HepG2 (cell line): ENCODE results near the gene ACSS1. TPM values are rescaled to one million over a fixed set of nuclear protein-coding genes. Genes with fewer than 3 reads are reported as not detected.

ENCODE experiments used
- ATAC-seq: fragments of 200-7000 bp; cut with Tn5 transposase; 3 replicates; pipeline ENCODE4 v1.9.1; 2020; ENCODE audit warnings: mild to moderate bottlenecking, moderate library complexity
- BruUV-seq: library from RNA; stranded (reverse); fragments of 400-500 nt; replicated peaks from 2 replicates; lab custom pipeline; 2021; lab: Mats Ljungman, UMichigan
- CTCF ChIA-PET: fragments of 300-600 bp; formaldehyde crosslinking; extraction: SDS; loops from one replicate; lab custom pipeline; 2021; ENCODE audit warnings: low total read pairs, inconsistent platforms, low intra/inter-chr PET ratio; lab: Yijun Ruan, JAX
- POLR2A ChIA-PET: fragments of 350-600 bp; sonication (Branson Sonifier 250); formaldehyde crosslinking; loops from one replicate; lab custom pipeline; 2020; ENCODE audit warnings: antibody characterized with exemption, inconsistent platforms; lab: Yijun Ruan, JAX
- DNase-seq: peaks from one replicate; pipeline ENCODE4 v3.0.0-alpha.2; 2015; ENCODE audit warnings: low spot score
- FAIRE-seq: peaks from 3 replicates; lab custom pipeline; 2011; peaks lifted over from hg19 to GRCh38; lab: Jason Lieb, UNC
- H2AFZ ChIP-seq: one replicate; pipeline ENCODE4 v1.6.1; 2011; ENCODE audit warnings: low read length, inconsistent platforms
- H3K27ac ChIP-seq: fragments of 300-600 bp; 3 replicates; pipeline ENCODE4 v1.8.0; 2011; ENCODE audit warnings: mixed run types, mild to moderate bottlenecking, mixed read lengths, low read length, inconsistent platforms; ENCODE audit not compliant: insufficient read depth; ENCODE audit errors: extremely low read length
- H3K27me3 ChIP-seq, 2 experiments: fragments of 200-600 bp in 1 of 2; 2 replicates in 1 of 2; 3 replicates in 1 of 2; pipeline versions ENCODE4 v1.6.0 to v1.8.0; 2011; ENCODE audit warnings: low read length in 2 of 2, mild to moderate bottlenecking in 2 of 2, moderate library complexity in 2 of 2, inconsistent platforms in 1 of 2; ENCODE audit not compliant: insufficient read depth in 2 of 2, control insufficient read depth in 1 of 2
- H3K36me3 ChIP-seq, 2 experiments: fragments of 200-600 bp in 1 of 2; replicated peaks in 1 of 2; 2 replicates in 1 of 2; 3 replicates in 1 of 2; pipeline versions ENCODE4 v1.5.1 to v1.8.0; 2011; ENCODE audit warnings: low read length in 2 of 2, inconsistent platforms in 1 of 2; ENCODE audit not compliant: insufficient read depth in 2 of 2, control insufficient read depth in 1 of 2
- H3K4me1 ChIP-seq: 2 replicates; pipeline ENCODE4 v1.5.1; 2012; ENCODE audit warnings: low read length, inconsistent platforms; ENCODE audit not compliant: insufficient read depth
- H3K4me2 ChIP-seq: 2 replicates; pipeline ENCODE4 v1.6.0; 2011; ENCODE audit warnings: low read depth, low read length, inconsistent platforms
- H3K4me3 ChIP-seq, 3 experiments: fragments of 200-600 bp in 1 of 3; sonication (generic), shearing (Covaris generic) in 1 of 3; replicated peaks in 1 of 3; 2 replicates each; pipeline ENCODE4 v1.5.1; 2011 to 2016; ENCODE audit warnings: low read length in 3 of 3, inconsistent platforms in 2 of 3, low read depth in 2 of 3, mild to moderate bottlenecking in 2 of 3, control low read depth in 1 of 3, mixed read lengths in 1 of 3; ENCODE audit not compliant: insufficient read depth in 1 of 3
- H3K79me2 ChIP-seq: one replicate; pipeline ENCODE4 v1.6.1; 2011; ENCODE audit warnings: low read length, inconsistent platforms; ENCODE audit not compliant: insufficient read depth
- H3K9ac ChIP-seq: 2 replicates; pipeline ENCODE4 v1.6.0; 2011; ENCODE audit warnings: mild to moderate bottlenecking, low read depth, low read length, inconsistent platforms; ENCODE audit not compliant: insufficient read depth
- H3K9me3 ChIP-seq: 2 replicates; pipeline ENCODE4 v1.5.1; 2012; ENCODE audit warnings: mild to moderate bottlenecking, low read length
- H4K20me1 ChIP-seq: 2 replicates; pipeline ENCODE4 v1.6.0; 2011; ENCODE audit warnings: inconsistent platforms, mild to moderate bottlenecking, low read length, moderate library complexity; ENCODE audit not compliant: insufficient read depth
- HDAC1 ChIP-seq: sonication (generic); formaldehyde crosslinking; IDR thresholded peaks from 2 replicates; pipeline ENCODE4 v1.5.1; 2020; ENCODE audit warnings: mild to moderate bottlenecking, missing genetic modification reagents
- JUND ChIP-seq: sonication (generic); formaldehyde crosslinking; IDR thresholded peaks from 2 replicates; pipeline ENCODE4 v1.8.0; 2022; ENCODE audit warnings: mild to moderate bottlenecking, missing genetic modification reagents
- MAFF ChIP-seq: IDR thresholded peaks from 2 replicates; pipeline ENCODE4 v1.6.1; 2011; ENCODE audit warnings: low read depth, low read length, improper control_type of control experiment
- MBNL3 ChIP-seq: fragments of 250-450 bp; sonication (Bioruptor Pico); conservative IDR thresholded peaks from 2 replicates; pipeline ENCODE4 v1.8.0; 2022; ENCODE audit warnings: mild to moderate bottlenecking, inconsistent platforms
- ZKSCAN5 ChIP-seq: sonication (generic); formaldehyde crosslinking; IDR thresholded peaks from 2 replicates; pipeline ENCODE4 v1.5.1; 2020; ENCODE audit warnings: mild to moderate bottlenecking, missing genetic modification reagents
- ZNF749 ChIP-seq: sonication (generic); formaldehyde crosslinking; IDR thresholded peaks from 2 replicates; pipeline ENCODE4 v1.8.0; 2022; ENCODE audit warnings: mild to moderate bottlenecking, missing genetic modification reagents, moderate library complexity, borderline replicate concordance
- ZNF790 ChIP-seq: sonication (generic); formaldehyde crosslinking; IDR thresholded peaks from 2 replicates; pipeline ENCODE4 v1.8.0; 2022; ENCODE audit warnings: missing genetic modification reagents, mild to moderate bottlenecking, borderline replicate concordance
- WGBS: methylation state at CpG from one replicate; pipeline ENCODE4 v1.1.6; 2017; ENCODE audit warnings: low lambda C conversion rate; 5-methylcytosine and 5-hydroxymethylcytosine counted together
- in situ Hi-C: cut with HindIII; loops from 2 replicates; pipeline ENCODE4 v1.10.0; 2017; ENCODE audit warnings: low pct_unique_long_range_greater_than_20kb; ENCODE audit not compliant: extremely low pct_ligation_motif_present
- intact Hi-C: fragments of 100-400 bp; cut with micrococcal nuclease; formaldehyde crosslinking; loops from one replicate; pipeline ENCODE4 v1.10.0; 2022; ENCODE audit not compliant: unreplicated experiment
- polyA plus RNA-seq, 8 experiments: library from polyadenylated mRNA; depleted of rRNA in 3 of 8; stranded (reverse) in 7 of 8; unstranded in 1 of 8; fragments of >200 nt; fragmentation: Illumina TruSeq in 4 of 8; extraction: Trizol in 4 of 8; gene quantifications; 2 replicates each; pipeline versions ENCODE4 v1.2.1 to v1.2.3, GENCODE V29; 2011 to 2016; ENCODE audit warnings: low read depth in 4 of 8, missing spikeins in 1 of 8, mixed read lengths in 1 of 8; ENCODE audit not compliant: insufficient read depth in 1 of 8
- total RNA-seq, 5 experiments: library from RNA; depleted of rRNA; stranded (reverse); fragments of >200 nt; fragmentation: Illumina TruSeq; extraction: Trizol; gene quantifications; 2 replicates each; pipeline ENCODE4 v1.2.3, GENCODE V29; 2016; ENCODE audit warnings: low read depth in 1 of 5
- TF ChIP-seq, protein P1 (sequence below): sonication (generic); formaldehyde crosslinking; IDR thresholded peaks from 2 replicates; pipeline ENCODE4 v1.4.0; 2020; ENCODE audit warnings: missing genetic modification reagents, low read depth, mild to moderate bottlenecking, borderline replicate concordance
- TF ChIP-seq, protein P2 (sequence below): sonication (generic); formaldehyde crosslinking; IDR thresholded peaks from 2 replicates; pipeline ENCODE4 v1.5.1; 2020; ENCODE audit warnings: missing genetic modification reagents, mild to moderate bottlenecking, borderline replicate concordance
- TF ChIP-seq, protein P3 (sequence below), 2 experiments: sonication (generic) in 1 of 2; formaldehyde crosslinking in 1 of 2; IDR thresholded peaks; 2 replicates each; pipeline versions ENCODE4 v1.4.0 to v1.6.1; 2018 to 2020; ENCODE audit warnings: missing genetic modification reagents in 2 of 2, borderline replicate concordance in 1 of 2, low read depth in 1 of 2, mild to moderate bottlenecking in 1 of 2, missing biosample characterization in 1 of 2
- TF ChIP-seq, protein P4 (sequence below): sonication (generic); formaldehyde crosslinking; IDR thresholded peaks from 2 replicates; pipeline ENCODE4 v1.4.0; 2020; ENCODE audit warnings: missing genetic modification reagents

Gene ACSS1
- total and polyA plus RNA-seq, 2 of the 13 experiments (the other 11 are each of a cell fraction or from before 2014, with no cell fraction given) = 15.2 to 41.6 TPM

DNA sequence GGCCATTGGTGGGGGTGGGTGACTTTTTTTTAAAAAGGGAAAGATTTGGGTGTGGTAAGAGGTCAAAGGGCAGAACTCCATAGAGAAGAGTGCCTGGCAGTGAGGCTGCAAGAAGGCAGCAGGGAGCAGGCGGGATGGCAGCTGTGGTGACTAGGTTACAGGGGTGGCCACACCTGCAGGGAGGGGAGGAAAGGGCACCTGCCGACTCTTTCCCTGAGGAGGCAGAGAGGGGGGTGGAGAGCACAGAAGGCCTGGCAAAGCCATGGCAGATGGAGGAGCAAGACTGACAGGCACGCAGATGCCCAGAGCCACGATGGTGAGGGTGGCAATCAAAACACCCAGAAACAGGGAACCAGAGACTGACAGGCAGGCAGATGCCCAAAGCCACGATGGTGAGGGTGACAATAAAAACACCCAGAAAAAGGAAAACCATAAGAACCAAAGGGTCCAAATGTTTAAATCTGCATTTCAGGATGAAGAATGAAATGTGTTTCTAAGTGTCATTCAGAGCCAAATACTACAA is 89.6 kb downstream of the ACSS1 start:
- no peaks in the 10 kb centered on the region for H3K79me2 ChIP-seq
- DNase-seq (no peak), ATAC-seq (no peak), FAIRE-seq (no peak)
- intact Hi-C loops (no loop called here), in situ Hi-C loops (no loop called here)
- no TSS peak for BruUV-seq
- no peaks in the 10 kb centered on the region for H3K9me3 ChIP-seq
- WGBS = 93% methylated on average over 5 of the region's 5 CpGs
- no peak overlapping the region for H3K27ac ChIP-seq
- no peak overlapping the region for H3K4me2 ChIP-seq
- TF ChIP-seq, protein P1, sequence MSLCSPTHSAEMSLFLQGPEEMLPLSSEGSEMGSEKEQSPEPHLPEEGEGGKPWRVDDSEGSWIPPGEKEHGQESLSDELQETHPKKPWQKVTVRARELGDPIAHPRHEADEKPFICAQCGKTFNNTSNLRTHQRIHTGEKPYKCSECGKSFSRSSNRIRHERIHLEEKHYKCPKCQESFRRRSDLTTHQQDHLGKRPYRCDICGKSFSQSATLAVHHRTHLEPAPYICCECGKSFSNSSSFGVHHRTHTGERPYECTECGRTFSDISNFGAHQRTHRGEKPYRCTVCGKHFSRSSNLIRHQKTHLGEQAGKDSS (CRISPR knock-in tag) = no peak
- TF ChIP-seq ZKSCAN5 = no peak
- no peaks in the 10 kb centered on the region for H3K27me3 ChIP-seq
- CTCF ChIA-PET = no interaction called here
- POLR2A ChIA-PET = no interaction called here
- no peaks in the 10 kb centered on the region for H3K4me1 ChIP-seq
- no peak overlapping the region for H2AFZ ChIP-seq
- H3K36me3 ChIP-seq = peaks cover 52 to 95% of the 10 kb centered on the region in 2 experiments
- no peak overlapping the region for H3K4me3 ChIP-seq
- no peak overlapping the region for H3K9ac ChIP-seq
- no peaks in the 10 kb centered on the region for H4K20me1 ChIP-seq

DNA sequence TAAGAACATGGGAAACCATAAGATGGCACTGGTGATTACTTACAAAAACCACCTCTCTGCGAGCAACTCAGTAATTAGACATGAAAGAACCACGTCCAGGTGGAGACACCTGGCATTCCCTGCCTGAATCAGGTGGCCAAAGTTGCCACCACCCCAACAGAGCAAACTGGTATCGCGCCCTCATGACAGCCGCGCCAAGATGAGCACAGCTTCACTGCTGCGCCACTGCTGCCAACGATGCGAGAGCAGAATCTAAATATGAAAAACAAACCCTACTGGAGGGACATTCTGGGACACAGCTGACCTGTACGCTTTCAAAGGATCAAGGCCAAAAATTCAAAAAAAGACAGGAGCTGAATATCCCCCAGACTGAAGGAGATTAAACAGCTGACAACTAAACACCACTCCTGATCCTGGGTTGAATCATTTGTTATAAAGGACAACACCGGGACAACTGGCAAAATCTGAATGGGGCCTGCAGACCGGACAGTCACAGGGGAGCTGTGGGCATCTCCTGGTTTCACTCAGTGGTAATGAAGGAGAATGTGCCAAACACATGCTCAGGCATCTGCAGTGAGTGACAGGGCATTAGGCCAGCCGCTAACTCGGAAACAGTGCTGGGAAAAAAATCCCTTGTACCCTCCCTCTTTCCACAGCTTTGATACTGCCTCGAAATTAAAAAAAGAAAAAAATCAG is 91.5 kb downstream of the ACSS1 start:
- WGBS = 98% methylated on average over 15 of the region's 15 CpGs
- POLR2A ChIA-PET = no interaction called here
- Histone ChIP-seq H2AFZ (no peak overlapping the region), H3K36me3 (peaks cover 45 to 95% of the 10 kb centered on the region in 2 experiments), H3K9me3 (no peaks in the 10 kb centered on the region), H3K79me2 (no peaks in the 10 kb centered on the region), H4K20me1 (no peaks in the 10 kb centered on the region), H3K27ac (no peak overlapping the region), H3K27me3 (no peaks in the 10 kb centered on the region), H3K4me1 (no peaks in the 10 kb centered on the region), H3K4me2 (no peak overlapping the region), H3K4me3 (no peak overlapping the region), H3K9ac (no peak overlapping the region)
- intact Hi-C loops (no loop called here), in situ Hi-C loops (no loop called here)
- CTCF ChIA-PET = no interaction called here
- no peak for ATAC-seq
- FAIRE-seq = no peak
- no peak for DNase-seq
- no TSS peak for BruUV-seq
- TF ChIP-seq MAFF = no peak
- TF ChIP-seq HDAC1 (CRISPR knock-in tag) = no peak
- no peak for TF ChIP-seq JUND (CRISPR knock-in tag)
- TF ChIP-seq, protein P2, sequence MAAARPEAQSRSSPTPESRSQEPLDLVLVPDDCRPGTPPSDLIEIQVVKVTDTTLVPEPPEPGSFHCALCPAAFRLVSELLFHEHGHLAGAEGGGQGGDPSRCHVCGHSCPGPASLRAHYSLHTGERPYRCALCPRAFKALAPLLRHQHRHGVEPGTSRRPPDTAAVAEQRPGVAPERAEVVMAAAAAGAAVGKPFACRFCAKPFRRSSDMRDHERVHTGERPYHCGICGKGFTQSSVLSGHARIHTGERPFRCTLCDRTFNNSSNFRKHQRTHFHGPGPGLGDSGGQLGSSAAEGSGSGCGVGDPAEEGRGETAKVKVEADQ (CRISPR knock-in tag) = no peak
- TF ChIP-seq, protein P3, sequence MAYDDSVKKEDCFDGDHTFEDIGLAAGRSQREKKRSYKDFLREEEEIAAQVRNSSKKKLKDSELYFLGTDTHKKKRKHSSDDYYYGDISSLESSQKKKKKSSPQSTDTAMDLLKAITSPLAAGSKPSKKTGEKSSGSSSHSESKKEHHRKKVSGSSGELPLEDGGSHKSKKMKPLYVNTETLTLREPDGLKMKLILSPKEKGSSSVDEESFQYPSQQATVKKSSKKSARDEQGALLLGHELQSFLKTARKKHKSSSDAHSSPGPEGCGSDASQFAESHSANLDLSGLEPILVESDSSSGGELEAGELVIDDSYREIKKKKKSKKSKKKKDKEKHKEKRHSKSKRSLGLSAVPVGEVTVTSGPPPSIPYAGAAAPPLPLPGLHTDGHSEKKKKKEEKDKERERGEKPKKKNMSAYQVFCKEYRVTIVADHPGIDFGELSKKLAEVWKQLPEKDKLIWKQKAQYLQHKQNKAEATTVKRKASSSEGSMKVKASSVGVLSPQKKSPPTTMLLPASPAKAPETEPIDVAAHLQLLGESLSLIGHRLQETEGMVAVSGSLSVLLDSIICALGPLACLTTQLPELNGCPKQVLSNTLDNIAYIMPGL (CRISPR knock-in tag; IDR thresholded peaks at IDR 0.05; ENCODE audit: borderline replicate concordance in 1 of 2, low read depth in 1 of 2) = no peak
- no peak for TF ChIP-seq ZNF749 (CRISPR knock-in tag)
- no peak for TF ChIP-seq MBNL3
- TF ChIP-seq, protein P4, sequence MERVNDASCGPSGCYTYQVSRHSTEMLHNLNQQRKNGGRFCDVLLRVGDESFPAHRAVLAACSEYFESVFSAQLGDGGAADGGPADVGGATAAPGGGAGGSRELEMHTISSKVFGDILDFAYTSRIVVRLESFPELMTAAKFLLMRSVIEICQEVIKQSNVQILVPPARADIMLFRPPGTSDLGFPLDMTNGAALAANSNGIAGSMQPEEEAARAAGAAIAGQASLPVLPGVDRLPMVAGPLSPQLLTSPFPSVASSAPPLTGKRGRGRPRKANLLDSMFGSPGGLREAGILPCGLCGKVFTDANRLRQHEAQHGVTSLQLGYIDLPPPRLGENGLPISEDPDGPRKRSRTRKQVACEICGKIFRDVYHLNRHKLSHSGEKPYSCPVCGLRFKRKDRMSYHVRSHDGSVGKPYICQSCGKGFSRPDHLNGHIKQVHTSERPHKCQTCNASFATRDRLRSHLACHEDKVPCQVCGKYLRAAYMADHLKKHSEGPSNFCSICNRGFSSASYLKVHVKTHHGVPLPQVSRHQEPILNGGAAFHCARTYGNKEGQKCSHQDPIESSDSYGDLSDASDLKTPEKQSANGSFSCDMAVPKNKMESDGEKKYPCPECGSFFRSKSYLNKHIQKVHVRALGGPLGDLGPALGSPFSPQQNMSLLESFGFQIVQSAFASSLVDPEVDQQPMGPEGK = no peak
- TF ChIP-seq ZNF790 (CRISPR knock-in tag) = no peak
